NCI-H748 (cell line): Measurements from ENCODE around the gene EMP1.
"Not testable (repeated sequence)": the region's sequence is repeated elsewhere in the genome, so short reads cannot be mapped to it uniquely, and the experiment has no call there.

Experiments
- DNase-seq: peaks from one replicate; lab custom pipeline; 2025; ENCODE audit not compliant: unreplicated experiment; lab: John Stamatoyannopoulos, UW

Gene EMP1

GRCh38 chr12:13253966-13254760 lies 57.6 kb downstream of the EMP1 start:
- no peak for DNase-seq

- peak; percentile 70 for DNase-seq
These were observed 59.5 kb downstream of the EMP1 start for GRCh38 chr12:13255792-13256691.

GRCh38 chr12:13256692-13257045 lies 60.1 kb downstream of the EMP1 start:
- no peak for DNase-seq

GRCh38 chr12:13257356-13257875 lies 60.9 kb downstream of the EMP1 start:
- DNase-seq: no peak

- DNase-seq: no peak
These were observed 61.7 kb downstream of the EMP1 start for GRCh38 chr12:13258197-13258596.

- DNase-seq: no peak
These were observed 62.2 kb downstream of the EMP1 start for GRCh38 chr12:13258717-13259119.

- not testable (repeated sequence) for DNase-seq
These were observed 63.1 kb downstream of the EMP1 start for GRCh38 chr12:13259625-13260024.

GRCh38 chr12:13267826-13268225 lies 71.3 kb downstream of the EMP1 start:
- DNase-seq: not testable (repeated sequence)

GRCh38 chr12:13268581-13268980 lies 72.1 kb downstream of the EMP1 start:
- DNase-seq: no peak
